Spinal cord (tissue), 10 donors: ENCODE measurements around the gene CCDC57. TPM values are rescaled to one million over a fixed set of nuclear protein-coding genes. Genes with fewer than 3 reads are reported as not detected.
A peak's percentile ranks its signal among the peaks of the same experiment; 100 is the strongest.

Experiments
- DNase-seq, 6 donors: peaks; one replicate each; pipeline versions ENCODE4 v3.0.0 to v3.0.0-alpha.2; 2013 to 2015; ENCODE audit warnings: low spot score in 6 of 6, low read depth in 4 of 6
- H3K27ac ChIP-seq: one replicate; pipeline ENCODE4 v1.5.1; 2013; ENCODE audit warnings: low read depth, low read length, control low read depth
- H3K27me3 ChIP-seq: one replicate; pipeline ENCODE4 v1.6.1; 2013; ENCODE audit warnings: low read length; ENCODE audit not compliant: control insufficient read depth, insufficient read depth
- H3K36me3 ChIP-seq: one replicate; pipeline ENCODE4 v1.6.1; 2013; ENCODE audit warnings: low read length; ENCODE audit not compliant: control insufficient read depth, insufficient read depth
- H3K4me1 ChIP-seq: one replicate; pipeline ENCODE4 v1.6.1; 2013; ENCODE audit warnings: low read length; ENCODE audit not compliant: control insufficient read depth, insufficient read depth
- H3K4me3 ChIP-seq: one replicate; pipeline ENCODE4 v1.5.1; 2013; ENCODE audit warnings: low read depth, low read length, control low read depth
- H3K9me3 ChIP-seq: one replicate; pipeline ENCODE4 v1.6.1; 2013; ENCODE audit warnings: low read length; ENCODE audit not compliant: control insufficient read depth, insufficient read depth
- WGBS: methylation state at CpG from one replicate; pipeline ENCODE4 v1.1.5; 2013; ENCODE audit warnings: missing lambda C conversion rate; ENCODE audit not compliant: insufficient coverage; 5-methylcytosine and 5-hydroxymethylcytosine counted together
- polyA plus RNA-seq, 2 donors: library from polyadenylated mRNA; unstranded; fragments of 120-200 nt; gene quantifications; one replicate each; pipeline ENCODE4 v1.2.1, GENCODE V29; 2013; ENCODE audit not compliant: insufficient read length in 2 of 2
- total RNA-seq, 2 donors: library from RNA; depleted of rRNA in 1 of 2; stranded (reverse); fragments of 120-200 nt in 1 of 2; fragments of >200 nt in 1 of 2; gene quantifications; one replicate each; pipeline versions ENCODE4 v1.2.3 to v1.2.4, GENCODE V29; 2013 to 2014
- donor health status: healthy.

The CCDC57 gene
- total and polyA plus RNA-seq, 4 donors = 15.3 to 85.3 (median 39.7) TPM

- Histone ChIP-seq H3K9me3 (no peaks in the 10 kb centered on the region), H3K4me3 (peak overlapping the region; percentile 57), H3K36me3 (peaks cover 72% of the 10 kb centered on the region), H3K4me1 (peaks cover 44% of the 10 kb centered on the region), H3K27ac (peak overlapping the region; percentile 52), H3K27me3 (no peaks in the 10 kb centered on the region)
- WGBS = 41% methylated on average over 8 of the region's 8 CpGs
- no peak for DNase-seq
Measured at GRCh38 chr17:82096709-82097183, 115.9 kb downstream of the CCDC57 start.

GRCh38 chr17:82095777-82096708 is 116.6 kb downstream of the CCDC57 start:
- H3K27me3 ChIP-seq = no peaks in the 10 kb centered on the region
- no peaks in the 10 kb centered on the region for H3K9me3 ChIP-seq
- H3K4me1 ChIP-seq = peaks cover 38% of the 10 kb centered on the region
- WGBS = 88% methylated on average over 35 of the region's 35 CpGs
- H3K36me3 ChIP-seq = peaks cover 72% of the 10 kb centered on the region
- no peak for DNase-seq
- H3K27ac ChIP-seq = no peak overlapping the region
- peak overlapping the region; percentile 57 for H3K4me3 ChIP-seq

GRCh38 chr17:82094931-82095776 is 117.5 kb downstream of the CCDC57 start:
- DNase-seq = no peak
- Histone ChIP-seq H3K27ac (no peak overlapping the region), H3K36me3 (peaks cover 72% of the 10 kb centered on the region), H3K9me3 (no peaks in the 10 kb centered on the region), H3K4me1 (peaks cover 31% of the 10 kb centered on the region), H3K27me3 (no peaks in the 10 kb centered on the region), H3K4me3 (no peak overlapping the region)
- WGBS = 88% methylated on average over 37 of the region's 37 CpGs

GRCh38 chr17:82092995-82093751 is 119.5 kb downstream of the CCDC57 start:
- Histone ChIP-seq H3K27ac (no peak overlapping the region), H3K27me3 (no peaks in the 10 kb centered on the region), H3K4me1 (peaks cover 20% of the 10 kb centered on the region), H3K36me3 (peaks cover 91% of the 10 kb centered on the region), H3K9me3 (no peaks in the 10 kb centered on the region), H3K4me3 (no peak overlapping the region)
- 95% methylated on average over 36 of the region's 40 CpGs for WGBS
- no peak for DNase-seq

GRCh38 chr17:82092628-82092994 is 120.0 kb downstream of the CCDC57 start:
- Histone ChIP-seq H3K36me3 (peaks cover 96% of the 10 kb centered on the region), H3K27ac (no peak overlapping the region), H3K4me3 (no peak overlapping the region), H3K4me1 (peaks cover 20% of the 10 kb centered on the region), H3K27me3 (no peaks in the 10 kb centered on the region), H3K9me3 (no peaks in the 10 kb centered on the region)
- 95% methylated on average over 20 of the region's 20 CpGs for WGBS
- DNase-seq = no peak

GRCh38 chr17:82092094-82092586 is 120.5 kb downstream of the CCDC57 start:
- DNase-seq = no peak
- Histone ChIP-seq H3K36me3 (peaks cover 100% of the 10 kb centered on the region), H3K4me1 (peaks cover 20% of the 10 kb centered on the region), H3K9me3 (no peaks in the 10 kb centered on the region), H3K27ac (no peak overlapping the region), H3K4me3 (no peak overlapping the region), H3K27me3 (no peaks in the 10 kb centered on the region)
- WGBS = 95% methylated on average over 22 of the region's 23 CpGs

- DNase-seq = no peak
- no peak overlapping the region for H3K27ac ChIP-seq
- peaks cover 13% of the 10 kb centered on the region for H3K4me1 ChIP-seq
- H3K4me3 ChIP-seq = no peak overlapping the region
- WGBS = 97% methylated on average over 37 of the region's 37 CpGs
- H3K9me3 ChIP-seq = no peaks in the 10 kb centered on the region
- no peaks in the 10 kb centered on the region for H3K27me3 ChIP-seq
- H3K36me3 ChIP-seq = peaks cover 100% of the 10 kb centered on the region
Measured at GRCh38 chr17:82091264-82092066, 121.2 kb downstream of the CCDC57 start.

GRCh38 chr17:82090549-82091263 is 121.9 kb downstream of the CCDC57 start:
- H3K36me3 ChIP-seq = peaks cover 100% of the 10 kb centered on the region
- 94% methylated on average over 25 of the region's 29 CpGs for WGBS
- H3K27ac ChIP-seq = no peak overlapping the region
- no peaks in the 10 kb centered on the region for H3K9me3 ChIP-seq
- H3K4me1 ChIP-seq = peaks cover 5% of the 10 kb centered on the region
- no peak for DNase-seq
- no peaks in the 10 kb centered on the region for H3K27me3 ChIP-seq
- H3K4me3 ChIP-seq = no peak overlapping the region
